ENCODE results near the gene IMP4.

IMP4 gene

DNA sequence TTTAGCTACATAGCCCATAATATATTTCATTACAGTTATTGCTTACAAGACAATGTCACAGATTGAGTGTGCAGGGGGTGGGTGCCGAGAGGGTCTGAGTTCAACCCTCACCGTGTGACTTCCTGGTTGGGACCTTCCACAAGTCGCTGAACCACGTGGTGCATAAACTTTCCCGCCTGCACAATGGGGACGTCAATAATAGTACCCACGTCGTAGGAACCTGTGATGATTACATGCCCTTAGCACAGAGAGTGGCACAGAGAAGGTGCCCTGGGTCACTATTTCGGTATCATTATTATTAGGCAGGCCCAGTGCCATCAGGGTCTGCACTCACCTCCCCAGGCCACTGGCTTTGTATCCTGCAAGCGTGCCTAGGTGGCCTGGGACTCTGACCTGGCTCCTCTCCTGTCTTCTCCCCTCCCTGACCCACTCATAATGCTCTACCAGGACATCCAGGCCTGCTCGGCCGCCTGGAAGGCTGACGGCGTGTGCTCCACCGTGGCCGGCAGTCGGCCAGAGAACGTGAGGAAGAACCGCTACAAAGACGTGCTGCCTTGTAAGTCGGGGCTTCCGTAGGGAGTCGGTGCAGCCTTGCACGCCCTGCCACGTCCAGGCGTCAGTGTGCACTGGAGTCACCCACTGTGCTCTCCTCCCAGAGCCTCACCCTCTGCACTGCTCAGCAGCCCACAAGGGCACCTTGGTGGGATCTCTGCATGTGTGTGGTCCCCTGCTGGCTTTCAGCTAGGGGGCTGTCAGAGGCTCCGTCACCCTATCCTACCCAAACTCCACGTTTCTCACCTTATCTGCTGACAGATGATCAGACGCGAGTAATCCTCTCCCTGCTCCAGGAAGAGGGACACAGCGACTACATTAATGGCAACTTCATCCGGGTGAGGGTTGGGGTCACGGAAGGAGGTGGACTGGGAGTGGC is 16.0 kb downstream of the IMP4 start:
- DNase-seq, result no peak

DNA sequence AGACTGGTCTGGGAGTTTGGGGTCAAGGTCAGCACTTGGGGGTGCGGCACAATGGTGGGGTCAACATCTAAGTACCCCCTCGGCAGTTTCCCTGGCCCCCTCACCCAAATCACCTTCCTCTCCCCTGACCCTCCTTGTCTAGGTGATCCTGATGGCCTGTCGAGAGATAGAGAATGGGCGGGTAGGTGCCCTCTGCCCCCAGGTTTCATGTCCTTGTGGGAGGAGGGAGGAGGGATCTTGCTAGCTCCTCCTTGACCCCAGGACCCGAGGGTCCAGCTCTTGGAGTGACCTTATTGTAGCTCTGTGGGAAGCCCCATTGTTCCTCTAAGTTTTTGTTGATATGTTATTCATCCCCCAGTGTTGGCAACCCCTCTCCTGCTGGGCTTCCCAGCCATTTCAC is 16.8 kb downstream of the IMP4 start:
- DNase-seq, result no peak

DNA sequence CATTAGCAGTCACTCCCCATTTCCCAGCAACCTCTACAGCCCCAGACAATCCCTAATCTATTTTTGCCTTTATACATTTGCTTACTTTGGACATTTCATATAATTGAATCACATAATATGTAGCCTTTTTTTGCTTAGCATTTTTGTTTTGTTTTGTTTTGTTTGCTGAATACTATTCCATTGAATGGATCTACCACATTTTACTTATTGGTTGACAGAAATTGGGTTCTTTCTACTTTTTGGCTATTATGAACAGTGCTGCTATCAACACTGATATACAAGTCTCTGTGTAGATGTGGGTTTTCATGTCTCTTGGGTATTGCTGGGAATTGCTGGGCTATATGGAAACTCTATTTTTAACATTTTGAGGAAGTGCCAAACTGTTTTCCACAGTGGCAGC is 20.8 kb downstream of the IMP4 start:
- DNase-seq, result no peak

DNA sequence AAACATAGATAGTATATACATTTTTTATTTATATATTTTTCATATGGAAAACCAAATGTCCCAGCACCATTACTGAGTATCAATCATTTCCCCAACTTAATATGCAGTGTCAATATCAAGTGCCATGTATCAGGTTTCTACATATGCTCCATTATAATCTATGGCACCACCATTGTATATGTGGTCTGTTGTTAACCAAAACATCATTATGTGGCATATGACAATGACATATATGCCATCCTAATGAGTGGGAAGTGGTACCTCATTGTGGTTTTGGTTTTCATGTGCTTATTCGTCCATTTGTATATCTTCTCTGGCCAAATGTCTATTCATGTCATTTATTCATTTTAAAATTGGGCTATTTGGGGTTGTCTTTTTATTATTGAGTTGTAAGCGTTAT is 22.4 kb downstream of the IMP4 start:
- no peak for DNase-seq

DNA sequence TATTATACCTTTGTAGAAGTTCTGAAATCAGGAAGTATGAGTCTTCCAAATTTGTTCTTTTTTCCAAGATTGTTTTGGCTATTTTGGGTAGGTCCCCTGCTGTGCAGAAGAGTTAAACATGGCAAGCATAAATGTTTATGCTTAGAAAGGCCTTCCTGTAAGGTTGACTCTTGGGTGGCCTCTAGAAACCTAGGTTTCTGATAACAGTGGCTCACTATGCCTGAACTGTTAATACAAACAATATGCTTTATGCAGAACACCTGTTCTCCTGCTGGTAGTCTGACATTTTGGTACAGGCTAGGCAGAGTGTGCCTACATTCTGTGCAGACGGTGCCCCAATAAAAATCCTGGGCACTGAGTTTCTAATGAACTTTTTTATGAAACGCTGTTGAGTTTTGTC is 23.3 kb downstream of the IMP4 start:
- no peak for DNase-seq

DNA sequence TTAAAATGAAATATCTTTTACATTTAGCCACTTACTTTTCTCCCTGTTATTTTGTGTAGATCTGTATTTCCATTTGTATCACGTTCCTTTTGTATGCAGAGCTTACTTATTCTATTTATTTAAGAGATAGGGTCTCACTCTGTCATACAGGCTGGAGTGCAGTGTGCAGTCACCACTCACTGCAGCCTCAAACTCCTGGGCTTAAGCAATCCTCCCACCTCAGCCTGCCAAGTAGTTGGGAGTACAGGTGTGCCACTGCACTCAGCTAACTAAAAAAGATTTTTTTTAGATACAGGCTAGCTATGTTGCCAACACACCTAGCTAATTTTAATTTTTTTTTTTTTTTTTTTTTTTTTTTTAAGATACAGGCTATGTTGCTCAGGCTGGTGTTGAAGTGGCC is 24.0 kb downstream of the IMP4 start:
- DNase-seq, result no peak

DNA sequence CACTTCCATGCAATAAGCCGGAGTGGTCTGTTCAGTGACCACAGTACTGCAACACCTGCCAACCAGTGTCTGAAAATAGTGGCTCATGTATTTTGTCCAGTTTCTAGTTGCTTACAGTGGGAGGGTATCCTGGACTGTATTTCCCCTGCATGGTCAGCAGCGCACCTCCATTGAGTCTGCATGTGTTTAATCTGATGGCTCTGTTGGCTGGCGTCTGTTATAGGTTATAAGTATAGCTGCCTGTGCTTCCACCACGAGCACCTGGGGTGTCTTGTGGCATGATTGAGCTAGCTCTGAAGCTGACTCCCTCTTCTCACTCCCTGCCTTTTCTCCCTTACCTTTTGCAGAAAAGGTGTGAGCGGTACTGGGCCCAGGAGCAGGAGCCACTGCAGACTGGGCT is 26.1 kb downstream of the IMP4 start:
- DNase-seq, result no peak

DNA sequence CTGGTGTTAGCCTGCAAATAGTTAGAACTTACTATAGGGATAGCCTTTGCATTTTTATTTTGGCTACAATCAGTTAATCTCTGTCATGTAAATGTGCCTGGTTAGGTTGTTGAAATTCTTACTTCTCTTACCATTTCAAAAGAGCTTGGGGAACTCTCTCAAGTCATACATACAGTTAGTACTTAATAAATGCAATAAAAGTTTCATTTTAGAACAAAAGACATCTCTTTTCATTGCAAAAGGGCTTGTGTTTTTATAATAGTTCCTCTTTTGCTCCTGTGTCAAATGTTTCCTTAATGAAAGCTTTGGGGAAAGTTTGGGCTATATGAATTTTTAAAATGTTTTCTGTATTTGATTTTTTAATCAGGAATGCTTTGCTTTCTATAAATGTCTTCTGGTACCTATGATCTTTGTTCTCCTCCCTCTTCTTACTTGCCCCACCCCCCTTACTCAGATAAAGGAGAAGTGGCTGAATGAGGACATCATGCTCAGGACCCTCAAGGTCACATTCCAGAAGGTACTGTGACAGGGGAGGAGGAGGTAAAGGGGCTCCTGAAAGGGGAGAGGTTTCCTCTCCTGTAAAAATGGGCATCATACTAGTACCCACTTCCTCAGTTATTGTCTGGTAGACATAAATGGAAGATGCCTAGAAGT is 26.7 kb downstream of the IMP4 start:
- DNase-seq, result no peak

DNA sequence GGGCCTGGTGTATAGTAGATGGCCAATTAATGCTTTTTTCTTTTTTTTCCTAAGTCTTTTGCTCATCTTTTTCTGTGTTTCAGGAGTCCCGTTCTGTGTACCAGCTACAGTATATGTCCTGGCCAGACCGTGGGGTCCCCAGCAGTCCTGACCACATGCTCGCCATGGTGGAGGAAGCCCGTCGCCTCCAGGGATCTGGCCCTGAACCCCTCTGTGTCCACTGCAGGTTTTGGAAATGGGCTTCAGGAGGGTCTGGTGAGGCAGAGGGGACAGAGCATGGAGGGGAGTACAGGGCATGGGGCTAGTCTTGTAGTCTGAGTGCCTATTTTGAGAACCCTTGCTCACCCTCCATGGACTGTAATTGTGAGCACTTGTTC is 27.3 kb downstream of the IMP4 start:
- DNase-seq, result no peak

DNA sequence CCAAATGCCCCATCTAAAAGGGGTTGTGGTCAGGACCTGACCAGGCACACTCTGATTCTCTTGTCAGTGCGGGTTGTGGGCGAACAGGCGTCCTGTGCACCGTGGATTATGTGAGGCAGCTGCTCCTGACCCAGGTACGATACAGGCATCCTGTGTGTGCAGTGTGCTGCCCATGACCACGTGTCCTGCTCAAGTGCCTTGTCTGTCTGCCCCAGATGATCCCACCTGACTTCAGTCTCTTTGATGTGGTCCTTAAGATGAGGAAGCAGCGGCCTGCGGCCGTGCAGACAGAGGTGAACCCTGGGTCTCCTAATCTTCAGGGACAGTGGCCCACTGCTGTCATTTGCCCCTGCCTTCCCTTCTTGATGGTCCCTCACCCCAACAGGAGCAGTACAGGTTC is 27.8 kb downstream of the IMP4 start:
- DNase-seq, result no peak

DNA sequence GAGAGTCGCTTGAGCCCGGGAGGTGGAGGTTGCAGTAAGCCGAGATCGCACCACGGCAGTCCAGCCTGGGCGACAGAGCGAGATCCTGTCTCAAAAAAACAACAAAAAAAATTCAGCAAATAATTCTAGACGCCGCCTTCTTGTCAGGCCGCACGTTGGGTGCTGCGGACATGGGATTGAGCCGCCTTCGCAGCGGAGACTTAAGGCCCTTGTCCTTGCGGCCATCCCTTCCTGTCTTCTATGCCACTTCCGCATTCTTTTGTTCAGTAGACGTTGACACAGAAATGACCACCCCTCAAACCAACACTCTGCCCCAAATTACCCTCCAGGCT is 29.0 kb downstream of the IMP4 start:
- no peak for DNase-seq

DNA sequence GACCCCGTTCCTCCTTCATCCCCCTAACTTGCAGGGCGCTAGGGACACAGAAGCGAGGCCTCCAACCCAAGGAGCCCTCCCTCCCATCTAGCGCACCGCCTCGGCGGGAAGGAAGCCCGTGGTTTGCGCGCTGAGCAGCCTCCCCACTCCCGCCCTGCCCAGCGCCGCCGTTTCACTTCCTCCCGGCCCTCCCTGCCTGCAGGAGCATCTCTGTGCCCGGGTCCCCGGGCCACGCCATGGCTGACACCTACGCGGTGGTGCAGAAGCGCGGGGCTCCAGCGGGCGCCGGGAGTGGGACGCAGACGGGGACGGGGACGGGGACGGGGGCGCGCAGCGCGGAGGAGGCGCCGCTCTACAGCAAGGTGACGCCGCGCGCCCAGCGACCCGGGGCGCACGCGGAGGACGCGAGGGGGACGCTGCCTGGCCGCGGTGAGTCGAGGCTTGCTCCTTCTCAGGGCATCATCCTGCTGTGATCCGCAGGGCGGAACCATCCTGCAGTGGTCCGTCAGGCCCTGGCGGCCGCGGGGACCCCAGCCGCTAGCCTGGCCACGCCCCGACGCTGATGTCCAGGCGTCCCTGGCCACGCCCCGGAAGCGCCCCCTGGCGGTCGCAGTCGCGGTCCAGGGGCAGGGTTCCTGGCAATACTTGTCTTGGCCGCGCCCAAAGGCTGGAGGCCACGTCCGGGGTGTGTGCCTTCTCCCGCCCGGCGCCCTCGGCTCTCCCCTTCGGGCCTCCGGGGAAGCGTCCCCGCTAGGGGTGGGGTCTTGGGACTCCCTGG is 29.5 kb downstream of the IMP4 start:
- no peak for DNase-seq

DNA sequence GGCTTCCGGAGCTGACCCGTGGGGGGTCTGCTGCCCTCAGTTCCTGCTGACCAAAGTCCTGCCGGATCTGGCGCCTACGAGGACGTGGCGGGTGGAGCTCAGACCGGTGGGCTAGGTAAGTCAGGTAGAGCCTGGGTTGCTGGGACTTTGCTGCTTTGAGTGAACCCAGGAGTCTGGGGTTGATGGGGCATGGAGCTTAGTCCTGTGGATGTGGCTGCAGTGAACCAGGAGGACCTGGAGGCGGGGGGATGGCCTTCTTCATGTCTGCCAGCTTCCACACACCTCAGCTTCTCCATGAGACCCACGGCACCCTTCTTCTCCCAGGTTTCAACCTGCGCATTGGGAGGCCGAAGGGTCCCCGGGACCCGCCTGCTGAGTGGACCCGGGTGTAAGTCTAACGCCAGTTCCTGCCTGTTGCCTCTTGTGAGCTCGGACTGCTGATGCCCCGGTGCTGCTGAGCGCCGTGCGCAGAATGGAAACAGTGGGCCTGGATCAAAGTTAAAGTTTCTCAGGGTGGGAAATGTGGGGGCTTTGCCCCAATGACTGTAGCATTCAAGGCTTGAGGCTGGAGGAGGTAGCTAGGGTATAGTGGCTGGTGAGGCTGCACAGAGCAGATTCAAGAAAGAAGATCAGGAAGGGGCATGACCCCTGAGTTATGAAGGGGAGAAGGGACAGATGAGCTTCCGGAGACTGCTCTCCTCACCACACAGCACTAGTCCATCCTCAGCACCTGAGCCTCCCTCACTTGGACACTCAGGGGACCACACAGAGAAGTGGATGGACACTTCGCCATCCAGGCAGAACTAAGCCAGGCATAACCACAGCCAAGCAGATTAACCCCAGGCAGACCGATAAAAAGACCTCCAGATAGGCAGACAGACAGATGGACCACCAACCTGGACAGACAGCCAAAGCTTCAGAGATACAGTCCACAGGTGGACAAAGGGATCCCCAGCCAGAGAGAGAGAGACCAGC is 30.4 kb downstream of the IMP4 start:
- DNase-seq, result no peak

DNA sequence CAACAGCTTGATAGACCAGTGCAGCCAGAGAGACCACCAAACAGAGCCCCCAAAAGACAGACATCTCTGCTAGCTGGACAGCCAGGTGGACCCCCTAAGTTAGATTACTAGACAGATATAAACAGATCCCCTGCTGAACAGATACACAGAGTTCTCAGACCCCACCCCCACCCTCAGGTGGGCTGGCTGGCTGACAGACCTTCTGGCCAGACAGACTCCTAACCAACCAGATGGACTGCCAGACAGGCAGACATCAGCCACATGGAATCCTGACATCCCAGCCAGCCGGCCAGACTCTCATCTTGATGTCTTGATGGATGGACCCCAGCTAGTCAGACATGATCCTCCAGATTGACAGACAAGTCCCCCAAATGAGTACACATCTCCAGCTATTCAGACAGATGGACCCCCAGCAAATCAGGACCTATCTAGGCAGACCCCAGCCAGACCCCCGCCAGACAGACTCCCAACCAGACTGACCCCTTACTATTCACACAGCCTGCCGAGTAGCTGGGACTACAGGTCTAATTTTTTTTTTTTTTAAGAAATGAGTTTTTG is 31.2 kb downstream of the IMP4 start:
- no peak for DNase-seq

DNA sequence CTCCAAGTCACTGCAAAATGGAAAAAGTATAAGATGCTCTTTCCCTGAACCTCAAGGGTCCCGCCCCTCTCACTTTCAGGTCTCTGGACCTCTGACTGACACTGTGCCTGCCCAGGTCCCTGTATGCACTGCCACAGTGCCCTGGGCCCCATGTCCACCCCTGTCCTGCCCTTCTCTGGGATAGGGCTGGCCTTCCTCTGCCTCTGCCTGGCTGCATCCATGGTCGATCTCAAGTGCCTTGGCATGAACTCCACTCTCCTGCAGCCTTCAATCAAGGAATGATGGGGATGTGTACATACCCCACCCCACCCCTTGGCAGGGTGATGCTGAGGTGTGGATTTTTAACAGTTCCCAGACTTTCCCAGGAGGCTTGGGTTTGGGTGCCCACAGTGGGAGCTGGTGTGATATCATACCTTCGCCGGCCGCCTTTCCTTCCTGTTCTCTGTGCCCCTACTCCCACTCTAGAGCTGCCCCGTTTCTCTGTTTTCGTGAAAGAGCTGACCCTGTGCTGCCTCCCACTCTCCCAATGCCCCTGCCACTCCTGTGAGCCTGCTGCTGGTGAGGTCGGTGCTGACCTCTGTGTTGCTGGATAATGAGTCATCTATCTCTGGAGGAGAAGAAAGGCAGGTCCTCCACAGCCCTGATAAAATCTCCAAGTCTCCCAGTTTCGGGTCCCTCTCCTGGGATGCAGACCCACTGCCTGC is 32.0 kb downstream of the IMP4 start:
- DNase-seq, result no peak

DNA sequence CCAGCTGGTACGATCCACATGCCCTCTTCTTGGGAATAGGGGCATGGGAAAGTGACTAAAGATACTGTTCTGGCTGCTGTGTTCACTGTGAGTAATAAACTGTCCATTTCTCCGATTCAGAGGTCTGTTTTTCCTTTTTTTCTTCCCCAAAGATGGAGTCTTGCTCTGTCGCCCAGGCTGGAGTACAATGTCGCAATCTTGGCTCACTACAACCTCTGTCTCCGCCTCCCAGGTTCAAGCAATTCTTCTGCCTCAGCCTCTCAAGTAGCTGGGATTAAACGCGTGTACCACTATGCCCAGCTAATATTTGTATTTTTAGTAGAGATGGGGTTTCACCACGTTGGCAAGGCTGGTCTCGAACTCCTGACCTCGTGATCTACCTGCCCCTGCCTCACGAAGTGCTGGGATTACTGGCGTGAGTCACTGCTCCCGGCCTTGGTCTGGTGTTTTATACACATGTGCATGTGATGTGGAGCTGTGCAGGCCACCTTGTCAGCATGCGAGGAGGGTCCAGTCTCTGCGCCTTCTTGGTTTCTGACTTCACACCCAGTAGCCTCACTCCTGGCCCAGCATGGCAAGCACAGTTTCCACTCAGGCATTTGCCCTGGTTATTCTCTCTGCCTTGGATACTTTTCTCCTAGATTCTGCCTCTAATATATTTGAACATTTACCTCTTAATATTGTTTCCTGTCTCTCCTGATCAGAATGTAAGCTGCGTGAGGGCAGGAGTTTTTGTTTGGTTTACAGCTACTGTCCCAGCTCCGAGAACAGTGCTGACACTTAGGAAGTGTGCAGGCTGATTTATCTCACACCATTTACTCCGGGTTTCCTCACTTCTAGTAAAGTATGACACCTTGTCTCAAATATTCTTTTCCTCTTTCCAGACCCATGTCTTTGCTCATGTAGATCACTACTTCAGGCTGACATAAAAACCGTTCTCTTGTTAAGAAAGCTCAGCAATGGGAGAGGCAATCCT is 32.9 kb downstream of the IMP4 start:
- no peak for DNase-seq

DNA sequence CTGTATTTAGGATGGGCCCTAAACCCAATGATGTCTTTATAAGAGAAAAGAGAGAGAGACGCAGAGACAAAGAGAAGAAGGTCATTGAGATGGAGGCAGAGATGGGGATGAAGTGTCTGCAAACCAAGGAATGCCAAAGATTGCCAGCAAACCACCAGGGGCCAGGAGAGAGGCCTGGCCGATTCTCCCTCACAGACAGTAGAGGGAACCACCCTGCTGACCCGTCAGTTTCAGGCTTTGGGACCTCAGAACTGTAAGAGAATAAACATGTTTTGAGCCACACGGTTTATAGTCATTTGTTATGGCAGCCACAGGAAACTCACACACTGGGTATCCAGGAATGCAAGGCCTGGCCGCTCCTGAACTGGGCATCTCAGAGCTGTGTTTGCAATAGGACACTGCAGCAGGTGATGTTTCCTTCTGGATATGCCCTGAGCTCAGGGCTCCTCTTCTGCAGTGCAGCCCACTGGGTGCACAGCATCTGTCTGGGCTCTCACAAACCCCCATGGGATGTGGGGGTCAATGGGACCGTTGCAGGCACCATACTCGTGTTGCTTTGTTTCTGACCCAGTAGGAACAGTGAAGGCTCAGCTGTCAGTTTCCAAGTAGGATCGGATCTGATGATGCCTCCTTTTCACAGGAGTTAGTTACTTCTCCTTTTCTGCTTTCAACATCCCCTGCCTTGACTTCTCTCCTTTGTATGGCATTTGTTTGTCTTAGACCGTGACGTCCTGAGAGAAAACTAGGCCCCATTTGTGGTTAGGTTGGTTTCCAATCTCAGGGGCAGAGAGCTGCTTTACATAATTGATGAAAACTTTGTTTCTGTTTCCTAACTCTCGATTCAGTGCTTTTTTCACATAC is 34.0 kb downstream of the IMP4 start:
- no peak for DNase-seq

DNA sequence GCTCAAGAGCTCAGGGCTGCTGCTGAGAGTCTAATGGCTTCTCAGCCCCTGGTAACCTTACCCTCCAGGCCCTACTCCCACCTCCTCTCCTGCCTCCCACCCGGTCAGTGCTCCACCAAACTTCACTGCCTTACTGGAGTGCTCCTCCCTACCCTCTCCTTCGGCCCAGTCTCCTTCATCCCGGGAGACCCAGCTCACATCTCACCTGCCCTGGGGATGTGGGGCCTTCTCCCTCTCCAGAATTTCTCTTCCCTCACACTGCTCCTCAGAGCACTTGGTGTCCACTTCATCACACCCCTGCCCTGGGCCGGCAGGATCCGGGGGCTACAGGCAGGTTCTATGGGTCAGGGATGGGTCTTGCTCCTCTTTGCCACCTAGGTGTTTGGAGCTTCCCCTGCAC is 34.8 kb downstream of the IMP4 start:
- no peak for DNase-seq

DNA sequence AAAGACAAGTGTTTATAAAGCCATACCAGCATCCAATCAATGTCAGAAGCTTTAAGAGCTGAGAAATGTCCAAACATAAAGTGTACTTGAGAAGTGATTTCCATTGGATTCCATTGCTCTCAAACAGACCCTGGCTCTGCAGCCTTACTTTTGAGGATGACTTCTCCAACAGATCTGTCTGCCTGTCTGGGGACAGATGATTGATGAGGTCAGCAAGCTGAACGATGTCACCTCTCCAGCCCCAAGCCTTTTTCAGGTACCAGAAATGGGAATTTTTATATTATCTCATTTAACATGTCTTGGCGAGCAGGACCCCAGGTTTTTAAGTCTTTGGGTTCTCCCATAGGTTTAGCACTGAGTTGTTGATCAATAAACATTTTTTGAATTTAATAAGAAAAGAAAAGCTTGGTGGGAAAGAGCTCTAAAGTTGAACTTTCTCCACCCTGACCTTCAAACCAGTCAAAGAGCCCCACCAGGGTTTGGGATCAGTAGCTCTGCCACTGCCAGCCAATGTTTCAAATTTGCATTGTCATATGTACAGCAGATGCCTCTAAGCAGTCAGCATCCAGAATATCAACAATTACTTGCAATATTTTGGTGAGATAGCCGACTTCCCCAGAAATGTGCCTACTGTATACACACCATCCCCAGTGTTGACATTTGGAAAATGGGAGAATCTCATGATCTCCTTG is 35.7 kb downstream of the IMP4 start:
- no peak for DNase-seq

All from NCI-H82 (cell line).